Right lobe of liver (tissue), 6 donors: ENCODE results near the gene IQCN. TPM values are rescaled to one million over a fixed set of nuclear protein-coding genes. Genes with fewer than 3 reads are reported as not detected.

ENCODE experiments used
- ATAC-seq, 4 donors: fragments of 200-7000 bp; cut with Tn5 transposase; one replicate each; pipeline ENCODE4 v1.9.1; 2020; ENCODE audit warnings: mild to moderate bottlenecking in 4 of 4, moderate library complexity in 4 of 4
- DNase-seq, 3 donors: peaks; one replicate each; pipeline ENCODE4 v3.0.0-alpha.2; 2020
- H3K27ac ChIP-seq, 3 donors: fragments of 200-600 bp; one replicate each; pipeline ENCODE4 v1.8.0; 2022
- H3K27me3 ChIP-seq, 2 donors: fragments of 200-600 bp; one replicate each; pipeline ENCODE4 v1.8.0; 2022
- H3K36me3 ChIP-seq, 4 donors: fragments of 200-600 bp; sonication (generic) in 1 of 4; one replicate each; pipeline versions ENCODE4 v1.5.1 to v1.8.0; 2017 to 2022; ENCODE audit warnings: control low read depth in 1 of 4
- H3K4me1 ChIP-seq, 4 donors: fragments of 200-600 bp; sonication (generic) in 1 of 4; one replicate each; pipeline versions ENCODE4 v1.5.1 to v1.8.0; 2017 to 2022; ENCODE audit warnings: control low read depth in 1 of 4
- H3K4me3 ChIP-seq, 3 donors: fragments of 200-600 bp; one replicate each; pipeline ENCODE4 v1.8.0; 2022
- H3K9me3 ChIP-seq, 4 donors: fragments of 200-600 bp; sonication (generic) in 1 of 4; one replicate each; pipeline versions ENCODE4 v1.5.1 to v1.8.0; 2017 to 2022; ENCODE audit warnings: control low read depth in 1 of 4
- CTCF ChIP-seq, 4 donors: fragments of 200-600 bp in 3 of 4; fragments of 450-650 bp in 1 of 4; IDR thresholded peaks; one replicate each; pipeline versions ENCODE4 v1.5.1 to v1.8.0; 2016 to 2022; ENCODE audit warnings: antibody characterized with exemption in 4 of 4, mild to moderate bottlenecking in 2 of 4
- POLR2A ChIP-seq: fragments of 450-650 bp; IDR thresholded peaks from one replicate; pipeline ENCODE4 v1.6.1; 2017; ENCODE audit warnings: antibody characterized with exemption, mild to moderate bottlenecking
- WGBS: methylation state at CpG from one replicate; pipeline ENCODE4 v1.1.6; 2018; ENCODE audit warnings: low coverage, low lambda C conversion rate; ENCODE audit not compliant: insufficient coverage; ENCODE audit errors: missing lambda C conversion rate; 5-methylcytosine and 5-hydroxymethylcytosine counted together
- intact Hi-C, 2 donors: fragments of 100-400 bp; cut with DNase I; formaldehyde crosslinking; loops; one replicate each; pipeline versions ENCODE4 v1.11.2 to v1.14.1; 2022
- total RNA-seq, 6 experiments: library from RNA; depleted of rRNA in 2 of 6; stranded (reverse); fragments of >200 nt in 2 of 6; fragmentation: NEBNext Ultra II Directional in 3 of 6; extraction: Animal tissue kit (Norgen Biotek cat#: 25700) in 3 of 6; gene quantifications; one replicate each; pipeline versions ENCODE4 v1.1.0 to v1.2.4, GENCODE V29; 2016 to 2023
- donor health status: DM: no; HTN: yes; CAD: no.
- donor health status: DM: no; HTN: no; CAD: no.
- donor health status: DM: no; HTN: no; CAD: no.
- donor health status: DM: no; HTN: yes; CAD: no.
- donor health status: DM: no; HTN: yes; CAD: no.

IQCN gene
- total RNA-seq, 6 experiments from 2014 or later, result 0.82 to 5.3 (median 2.5) TPM

GRCh38 chr19:18220632-18221275 lies 53.5 kb downstream of the IQCN start:
- intact Hi-C loops, result no loop called here
- no peak for DNase-seq
- no peaks in the 10 kb centered on the region for H3K9me3 ChIP-seq
- H3K27ac ChIP-seq, result no peak overlapping the region
- H3K36me3 ChIP-seq, result no peaks in the 10 kb centered on the region
- H3K27me3 ChIP-seq, result peaks cover 0 to 9% of the 10 kb centered on the region in 2 donors
- no peak overlapping the region for H3K4me3 ChIP-seq
- WGBS, result 11% methylated on average over 19 of the region's 33 CpGs
- ATAC-seq, result no peak
- H3K4me1 ChIP-seq, result peaks cover 0 to 9% (median 4%) of the 10 kb centered on the region in 4 donors
- TF ChIP-seq CTCF (IDR thresholded peaks at IDR 0.05) (no peak), POLR2A (no peak)

- no peak overlapping the region for H3K27ac ChIP-seq
- H3K27me3 ChIP-seq, result peaks cover 0 to 3% of the 10 kb centered on the region in 2 donors
- TF ChIP-seq POLR2A (no peak), CTCF (IDR thresholded peaks at IDR 0.05) (no peak)
- no peaks in the 10 kb centered on the region for H3K36me3 ChIP-seq
- WGBS, result 69% methylated on average over 16 of the region's 28 CpGs
- ATAC-seq (no peak), DNase-seq (no peak)
- no peak overlapping the region for H3K4me3 ChIP-seq
- peaks cover 0 to 4% (median 2%) of the 10 kb centered on the region in 4 donors for H3K4me1 ChIP-seq
- no peaks in the 10 kb centered on the region for H3K9me3 ChIP-seq
- intact Hi-C loops, result no loop called here
Observed at GRCh38 chr19:18219911-18220631, 54.2 kb downstream of the IQCN start.

- H3K4me1 ChIP-seq, result no peaks in the 10 kb centered on the region
- ATAC-seq (no peak), DNase-seq (no peak)
- H3K4me3 ChIP-seq, result no peak overlapping the region
- H3K27ac ChIP-seq, result no peak overlapping the region
- TF ChIP-seq CTCF (IDR thresholded peaks at IDR 0.05) (no peak), POLR2A (no peak)
- H3K9me3 ChIP-seq, result no peaks in the 10 kb centered on the region
- no peaks in the 10 kb centered on the region for H3K36me3 ChIP-seq
- no peaks in the 10 kb centered on the region for H3K27me3 ChIP-seq
- 85% methylated on average over 3 of the region's 3 CpGs for WGBS
- intact Hi-C loops, result no loop called here
Observed at GRCh38 chr19:18218600-18218999, 55.7 kb downstream of the IQCN start.

- Histone ChIP-seq H3K4me3 (no peak overlapping the region), H3K9me3 (no peaks in the 10 kb centered on the region), H3K4me1 (no peaks in the 10 kb centered on the region), H3K27me3 (no peaks in the 10 kb centered on the region), H3K27ac (no peak overlapping the region), H3K36me3 (no peaks in the 10 kb centered on the region)
- intact Hi-C loops, result no loop called here
- ATAC-seq (no peak), DNase-seq (no peak)
- 100% methylated on average over 3 of the region's 17 CpGs for WGBS
- no peak for TF ChIP-seq CTCF (IDR thresholded peaks at IDR 0.05)
- no peak for TF ChIP-seq POLR2A
Observed at GRCh38 chr19:18218159-18218558, 56.1 kb downstream of the IQCN start.
